HG02678 (cell line): ENCODE data around the gene PNPLA8.

Experiments
- ATAC-seq: cut with Tn5 transposase; IDR thresholded peaks from one replicate; pipeline ENCODE4 v1.9.1; 2021; ENCODE audit warnings: mild to moderate bottlenecking, moderate library complexity; ENCODE audit not compliant: unreplicated experiment

Gene PNPLA8

GRCh38 chr7:108449521-108449920, 76.4 kb downstream of the PNPLA8 start:
- ATAC-seq: no peak

GRCh38 chr7:108448584-108449505, 77.1 kb downstream of the PNPLA8 start:
- ATAC-seq: no peak

- ATAC-seq: no peak
These were observed 83.8 kb downstream of the PNPLA8 start for GRCh38 chr7:108442039-108442568.

GRCh38 chr7:108441392-108441955, 84.5 kb downstream of the PNPLA8 start:
- ATAC-seq: no peak

GRCh38 chr7:108440613-108441012, 85.3 kb downstream of the PNPLA8 start:
- ATAC-seq: no peak

GRCh38 chr7:108436906-108437305, 89.0 kb downstream of the PNPLA8 start:
- no peak for ATAC-seq

GRCh38 chr7:108434010-108434409, 91.9 kb downstream of the PNPLA8 start:
- ATAC-seq: no peak

GRCh38 chr7:108431099-108431498, 94.8 kb downstream of the PNPLA8 start:
- ATAC-seq: no peak

- no peak for ATAC-seq
These were observed 95.3 kb downstream of the PNPLA8 start for GRCh38 chr7:108430664-108431063.

GRCh38 chr7:108427766-108428165, 98.2 kb downstream of the PNPLA8 start:
- ATAC-seq: no peak

GRCh38 chr7:108425714-108426275, 100.1 kb downstream of the PNPLA8 start:
- ATAC-seq: no peak

GRCh38 chr7:108424013-108424412, 101.9 kb downstream of the PNPLA8 start:
- no peak for ATAC-seq

- no peak for ATAC-seq
These were observed 102.6 kb downstream of the PNPLA8 start for GRCh38 chr7:108423089-108423989.

- ATAC-seq: no peak
These were observed 104.1 kb downstream of the PNPLA8 start for GRCh38 chr7:108421720-108422331.
